Stimulated activated CD4-positive, alpha-beta T cell treated with anti-CD3 and anti-CD28 coated beads, TNF-alpha, amount 100 ng/mL, for 24 hours (primary cell): Measurements from ENCODE around the gene ALKBH5.
A peak's percentile ranks its signal among the peaks of the same experiment; 100 is the strongest.
"Not testable (repeated sequence)": the region's sequence is repeated elsewhere in the genome, so short reads cannot be mapped to it uniquely, and the experiment has no call there.

Experiments
- DNase-seq, 3 experiments: peaks; one replicate each; pipeline ENCODE4 v3.0.0-alpha.2; 2020; ENCODE audit warnings: low read depth in 3 of 3

ALKBH5 gene

DNA sequence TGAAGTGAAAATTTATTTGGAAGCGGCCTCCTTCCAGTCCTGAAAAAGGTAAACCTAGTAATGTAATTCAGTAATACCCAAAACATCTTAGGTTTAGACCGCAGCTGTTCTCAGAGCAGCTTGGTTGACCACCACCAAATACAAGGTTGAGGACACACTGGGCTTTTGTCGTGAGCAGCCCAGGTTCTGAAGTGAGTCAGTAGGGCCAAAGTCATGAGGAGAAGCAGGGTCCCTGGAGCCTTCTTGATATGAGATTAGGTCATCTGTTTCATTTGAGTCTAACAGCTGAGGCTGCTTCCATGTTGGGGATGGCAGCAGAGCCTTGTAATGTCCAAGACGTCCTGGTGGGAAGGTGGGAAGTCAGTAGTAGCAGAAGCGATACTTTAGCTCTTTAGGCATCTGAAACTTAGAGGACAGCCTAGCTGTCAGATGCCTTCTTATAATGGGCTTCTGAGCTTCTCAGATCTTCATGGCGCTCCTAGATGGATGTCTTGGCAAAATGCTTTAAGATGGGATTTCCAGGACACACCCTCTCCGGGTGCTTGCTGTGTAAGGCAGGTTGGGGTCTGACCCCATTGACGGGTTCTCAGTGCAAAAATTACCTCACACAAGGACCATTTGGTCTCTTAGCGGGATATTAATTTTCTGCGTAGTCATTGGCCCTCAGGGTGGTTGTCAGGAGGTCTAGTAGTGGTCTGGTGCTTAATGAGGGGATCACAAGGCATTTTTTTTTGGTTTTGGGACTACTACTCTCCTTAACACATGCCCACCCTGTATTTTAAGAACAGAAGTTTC, 2.4 kb downstream of the ALKBH5 start:
- DNase-seq = no peak

GRCh38 chr17:18186627-18186982, 3.0 kb downstream of the ALKBH5 start:
- no peak for DNase-seq

DNA sequence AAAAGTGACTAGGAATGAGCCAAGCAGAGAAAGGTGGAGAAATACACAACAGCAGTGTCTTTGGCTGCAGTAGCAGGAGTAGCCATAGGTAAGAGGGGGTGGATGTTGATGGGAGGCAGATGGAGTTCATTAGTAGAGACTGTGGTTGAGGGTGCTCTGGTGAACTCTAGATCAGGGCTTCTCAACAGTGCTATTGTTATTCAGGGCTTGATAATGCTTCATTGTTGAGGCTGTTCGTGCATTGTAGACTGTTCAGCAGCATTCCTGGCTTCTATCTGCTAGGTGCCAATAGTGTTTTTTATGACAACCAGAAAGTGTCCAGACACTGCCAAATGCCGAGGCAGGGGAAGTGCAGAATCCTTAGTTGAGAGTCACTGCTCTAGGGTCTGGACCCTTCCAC, 3.6 kb downstream of the ALKBH5 start:
- DNase-seq = no peak

- DNase-seq = peak in 1 of 3 experiments; percentile 36
Observed at GRCh38 chr17:18187821-18188761, 4.5 kb downstream of the ALKBH5 start.

DNA sequence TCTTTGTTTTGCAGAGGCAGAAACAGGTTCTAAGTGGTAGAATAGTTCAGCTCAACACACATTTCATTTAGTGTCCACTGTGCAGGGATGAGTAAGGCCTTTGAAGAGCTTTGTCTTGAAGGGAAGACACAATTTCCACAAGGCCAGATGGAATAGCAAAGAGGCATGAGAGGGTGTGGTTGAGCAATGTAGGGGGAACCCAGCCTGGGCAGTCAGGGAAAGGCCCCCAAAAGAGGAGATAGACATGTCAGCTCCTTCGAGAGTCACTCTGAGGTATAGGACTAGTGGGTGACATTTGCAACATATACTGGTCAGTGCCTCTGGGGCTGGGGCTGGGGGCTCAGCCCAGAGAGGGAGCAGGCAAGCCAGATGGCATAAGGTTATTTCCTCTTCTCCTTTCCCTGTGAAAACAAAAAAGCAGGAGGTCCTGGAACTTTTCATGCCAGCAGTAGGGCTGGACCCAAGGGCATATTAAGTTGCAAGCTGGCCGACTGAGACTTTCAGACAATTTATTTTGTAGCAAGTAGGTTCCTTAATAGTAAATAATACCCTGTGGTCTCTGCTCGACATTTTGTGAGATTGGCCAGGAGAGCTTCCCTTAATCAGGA, 7.1 kb downstream of the ALKBH5 start:
- DNase-seq = no peak

- no peak for DNase-seq
Observed at GRCh38 chr17:18191236-18191667, 7.6 kb downstream of the ALKBH5 start.

GRCh38 chr17:18191967-18192366, 8.3 kb downstream of the ALKBH5 start:
- DNase-seq = no peak

- DNase-seq = no peak
Observed at GRCh38 chr17:18194394-18194793, 10.8 kb downstream of the ALKBH5 start.

DNA sequence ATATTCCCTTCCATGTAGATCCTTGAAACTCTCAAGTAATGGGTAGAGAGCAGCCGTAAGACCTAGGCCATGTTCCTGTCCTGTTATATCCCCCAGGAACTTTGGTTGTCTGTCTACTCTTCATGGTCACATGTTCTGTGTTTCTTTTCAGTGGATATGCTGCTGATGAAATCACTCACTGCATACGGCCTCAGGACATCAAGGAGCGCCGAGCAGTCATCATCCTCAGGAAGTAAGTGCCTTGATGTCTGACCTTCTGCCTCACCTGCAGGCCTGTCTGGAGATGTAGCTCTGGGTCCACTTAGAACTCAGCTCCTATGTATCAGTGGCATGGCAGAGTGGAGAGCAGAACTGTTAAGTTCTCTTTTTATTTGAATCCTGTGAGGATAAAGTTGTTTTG, 11.2 kb downstream of the ALKBH5 start:
- no peak for DNase-seq

DNA sequence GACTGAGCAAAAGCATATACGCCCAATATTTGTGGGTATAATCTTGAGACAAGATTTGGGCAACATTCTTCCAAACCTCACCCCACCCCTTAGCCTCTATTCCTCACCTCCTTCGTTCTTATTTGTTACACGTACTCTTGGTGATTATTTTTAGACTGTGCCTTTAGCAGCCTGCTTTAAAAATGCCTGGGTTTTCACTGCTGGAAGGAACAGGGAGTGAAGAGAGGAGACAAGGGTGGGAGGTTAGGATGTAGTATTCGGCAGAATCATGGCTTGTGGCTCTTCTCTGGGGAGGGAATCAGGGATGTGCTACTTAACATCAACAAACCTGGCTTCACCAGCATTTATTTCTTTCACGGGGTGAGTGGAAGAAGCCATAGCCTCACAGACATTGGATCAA, 11.6 kb downstream of the ALKBH5 start:
- DNase-seq = no peak

- DNase-seq = no peak
Observed at GRCh38 chr17:18197535-18198194, 14.0 kb downstream of the ALKBH5 start.

GRCh38 chr17:18198530-18198929, 14.9 kb downstream of the ALKBH5 start:
- DNase-seq = no peak

GRCh38 chr17:18201108-18201507, 17.5 kb downstream of the ALKBH5 start:
- no peak for DNase-seq

- DNase-seq = no peak
Observed at GRCh38 chr17:18203308-18203707, 19.7 kb downstream of the ALKBH5 start.

GRCh38 chr17:18205861-18206260, 22.2 kb downstream of the ALKBH5 start:
- DNase-seq = no peak

DNA sequence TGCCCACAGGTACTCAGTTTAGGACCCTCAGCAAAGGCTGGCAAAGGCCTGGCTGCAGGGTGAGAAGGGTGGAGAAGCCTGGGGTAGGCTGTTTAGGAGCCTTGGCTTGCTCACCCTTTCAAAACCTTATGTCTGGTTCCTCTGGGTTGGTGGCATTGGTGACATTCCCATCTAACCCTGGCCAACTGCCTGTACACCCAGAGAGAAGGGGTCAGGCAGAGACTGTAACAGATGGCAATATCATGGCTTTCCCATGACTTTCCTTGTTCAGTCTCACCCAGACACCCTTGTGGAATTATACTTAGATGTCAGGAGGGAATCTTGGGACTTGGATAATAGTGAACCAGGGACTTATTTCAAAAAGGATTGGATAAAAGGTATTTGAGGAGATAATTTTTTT, 23.3 kb downstream of the ALKBH5 start:
- no peak for DNase-seq

DNA sequence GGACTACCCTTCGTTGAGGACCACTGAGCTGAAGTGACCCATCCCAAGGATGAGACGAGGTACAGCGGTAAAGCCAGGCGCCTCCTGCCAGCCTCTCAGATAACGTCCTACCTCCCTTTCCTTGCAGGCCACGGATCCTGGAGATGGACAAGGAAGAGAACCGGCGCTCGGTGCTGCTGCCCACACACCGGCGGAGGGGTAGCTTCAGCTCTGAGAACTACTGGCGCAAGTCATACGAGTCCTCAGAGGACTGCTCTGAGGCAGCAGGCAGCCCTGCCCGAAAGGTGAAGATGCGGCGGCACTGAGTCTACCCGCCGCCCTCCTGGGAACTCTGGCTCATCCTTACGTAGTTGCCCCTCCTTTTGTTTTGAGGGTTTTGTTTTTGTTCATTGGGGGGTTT, 24.5 kb downstream of the ALKBH5 start:
- DNase-seq = no peak

DNA sequence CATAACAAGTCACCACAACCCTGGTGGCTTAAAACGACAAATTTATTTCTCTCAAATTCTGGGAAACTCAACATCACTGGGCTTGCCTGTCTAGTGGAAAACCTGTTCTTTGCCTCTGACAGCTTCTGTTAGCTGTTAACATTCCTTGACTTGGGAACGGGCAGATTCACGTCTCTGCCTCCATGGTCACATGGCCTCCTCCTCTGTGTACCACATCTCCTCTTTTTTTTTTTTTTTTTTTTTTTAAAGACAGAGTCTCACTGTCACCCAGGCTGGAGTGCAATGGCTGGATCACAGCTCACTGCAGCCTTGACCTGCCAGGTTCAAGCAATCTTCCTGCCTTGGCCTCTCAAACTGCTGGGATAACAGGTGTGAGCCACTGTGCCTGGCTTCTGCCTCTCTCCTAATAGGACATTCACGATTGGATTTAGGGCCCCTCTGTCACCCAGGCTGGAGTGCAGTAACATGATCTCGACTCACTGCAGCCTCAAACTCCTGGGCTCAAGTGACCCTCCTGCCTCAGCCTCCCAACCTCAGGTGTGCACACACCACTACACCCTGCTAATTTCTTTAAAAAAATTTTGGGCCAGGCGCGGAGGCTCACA, 30.1 kb downstream of the ALKBH5 start:
- DNase-seq = no peak

DNA sequence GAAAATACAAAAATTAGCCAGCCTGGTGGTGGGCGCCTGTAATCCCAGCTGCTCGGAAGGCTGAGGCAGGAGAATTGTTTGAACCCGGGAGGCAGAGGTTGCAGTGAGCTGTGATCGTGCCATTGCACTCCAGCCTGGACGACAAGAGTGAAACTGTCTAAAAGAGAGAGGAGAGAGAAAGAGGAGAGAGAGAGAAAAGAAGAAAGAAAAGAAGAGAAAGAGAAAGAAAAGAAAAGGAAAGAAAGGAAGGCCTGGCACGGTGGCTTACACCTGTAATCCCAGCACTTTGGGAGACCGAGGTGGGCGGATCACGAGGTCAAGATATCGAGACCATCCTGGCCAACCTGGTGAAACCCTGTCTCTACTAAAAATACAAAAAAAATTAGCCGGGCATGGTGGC, 33.3 kb downstream of the ALKBH5 start:
- not testable (repeated sequence) for DNase-seq

DNA sequence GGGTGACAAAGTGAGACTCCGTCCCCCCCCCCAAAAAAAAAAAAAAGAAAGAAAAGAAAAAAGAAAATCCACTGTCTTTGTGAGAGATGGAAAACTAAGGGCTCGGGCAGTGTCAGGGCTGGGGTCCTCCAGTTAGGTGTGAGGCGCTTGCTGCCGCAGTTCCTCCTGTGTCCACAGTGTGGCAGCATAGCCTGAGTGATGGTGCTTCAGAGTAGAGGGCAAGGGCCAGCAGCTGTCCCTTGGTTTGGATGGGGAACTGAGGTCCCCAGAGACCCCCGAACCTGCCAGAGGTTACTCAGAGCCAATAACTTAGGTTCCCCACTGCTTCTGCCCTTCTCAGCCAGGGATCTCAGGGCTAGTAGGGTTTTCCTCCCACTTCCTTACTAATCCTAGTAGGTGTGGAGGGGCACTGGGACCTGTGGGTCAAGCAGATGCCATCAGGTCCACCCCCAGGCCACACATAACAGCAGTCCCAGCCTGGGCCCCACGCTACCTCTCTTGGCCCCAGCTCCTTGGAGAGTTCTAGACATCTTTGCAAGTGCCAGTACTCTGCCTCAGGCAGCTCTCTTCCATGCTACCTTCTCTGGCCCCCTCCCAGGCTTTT, 33.9 kb downstream of the ALKBH5 start:
- peak; percentile 43 to 73 (median 59) for DNase-seq
